Nephron (organoid): Measurements from ENCODE around the gene SPATC1L.

Source experiments
- H3K27ac Mint-ChIP-seq, 3 experiments: 2 replicates each; pipeline ENCODE4 v1.8.0; 2020; ENCODE audit warnings: mixed read lengths in 3 of 3, mild to moderate bottlenecking in 2 of 3, moderate library complexity in 1 of 3
- H3K27me3 Mint-ChIP-seq: 2 replicates; pipeline ENCODE4 v1.8.0; 2021; ENCODE audit warnings: low read depth, mild to moderate bottlenecking, moderate library complexity, mixed read lengths
- H3K36me3 Mint-ChIP-seq: 2 replicates; pipeline ENCODE4 v1.8.0; 2020; ENCODE audit warnings: low read depth, mixed read lengths
- H3K4me1 Mint-ChIP-seq: 2 replicates; pipeline ENCODE4 v1.8.0; 2020; ENCODE audit warnings: mixed read lengths
- H3K4me3 Mint-ChIP-seq, 3 experiments: 2 replicates each; pipeline ENCODE4 v1.8.0; 2020; ENCODE audit warnings: mild to moderate bottlenecking in 3 of 3, mixed read lengths in 3 of 3, moderate library complexity in 2 of 3
- H3K9me3 Mint-ChIP-seq: 2 replicates; pipeline ENCODE4 v1.8.0; 2020; ENCODE audit warnings: mixed read lengths
- CTCF ChIP-seq, 3 experiments: fragments of 200-600 bp; sonication (generic); IDR thresholded peaks; one replicate each; pipeline ENCODE4 v1.5.0; 2021; ENCODE audit warnings: antibody characterized with exemption in 3 of 3; ENCODE audit not compliant: unreplicated experiment in 3 of 3

The SPATC1L gene

GRCh38 chr21:46111193-46111571 lies 73.1 kb downstream of the SPATC1L start:
- no peak overlapping the region for H3K27ac Mint-ChIP-seq
- TF ChIP-seq CTCF (IDR thresholded peaks at IDR 0.05; ENCODE audit: unreplicated experiment in 3 of 3) = no peak
- peaks cover 51% of the 10 kb centered on the region for H3K36me3 Mint-ChIP-seq
- H3K9me3 Mint-ChIP-seq = peaks cover 19% of the 10 kb centered on the region
- H3K4me1 Mint-ChIP-seq = no peaks in the 10 kb centered on the region
- H3K27me3 Mint-ChIP-seq = no peaks in the 10 kb centered on the region
- no peak overlapping the region for H3K4me3 Mint-ChIP-seq
